Upper lobe of right lung (tissue), 1 donor: ENCODE data around the gene SIRPB2. TPM values are rescaled to one million over a fixed set of nuclear protein-coding genes. Genes with fewer than 3 reads are reported as not detected.

Experiments used
- ATAC-seq: fragments of 200-7000 bp; cut with Tn5 transposase; one replicate; pipeline ENCODE4 v1.9.1; 2020; ENCODE audit warnings: mild to moderate bottlenecking, moderate library complexity
- DNase-seq: peaks from one replicate; pipeline ENCODE4 v3.0.0-alpha.2; 2020
- H3K27ac ChIP-seq: fragments of 200-600 bp; one replicate; pipeline ENCODE4 v1.8.0; 2022
- H3K27me3 ChIP-seq: fragments of 200-600 bp; one replicate; pipeline ENCODE4 v1.8.0; 2022; ENCODE audit warnings: mild to moderate bottlenecking
- H3K36me3 ChIP-seq: fragments of 200-600 bp; one replicate; pipeline ENCODE4 v1.8.0; 2022
- H3K4me1 ChIP-seq: fragments of 200-600 bp; one replicate; pipeline ENCODE4 v1.8.0; 2022
- H3K4me3 ChIP-seq: fragments of 200-600 bp; one replicate; pipeline ENCODE4 v1.8.0; 2022; ENCODE audit warnings: mild to moderate bottlenecking
- H3K9me3 ChIP-seq: fragments of 200-600 bp; one replicate; pipeline ENCODE4 v1.8.0; 2022
- intact Hi-C: fragments of 100-400 bp; cut with DNase I; formaldehyde crosslinking; loops from one replicate; pipeline ENCODE4 v1.11.0; 2022
- total RNA-seq: library from RNA; stranded (reverse); fragmentation: NEBNext Ultra II Directional; extraction: Animal tissue kit (Norgen Biotek cat#: 25700); gene quantifications from one replicate; pipeline ENCODE4 v1.2.1, GENCODE V29; 2021
- TF ChIP-seq, protein P1 (sequence below): fragments of 200-600 bp; IDR thresholded peaks from one replicate; pipeline ENCODE4 v1.8.0; 2022; ENCODE audit warnings: antibody characterized with exemption
- donor health status: DM: no; HTN: yes; CAD: no; lungs with severe emphysema.

SIRPB2 gene
- total RNA-seq, 1 donor from 2014 or later: 14.3 TPM

DNA sequence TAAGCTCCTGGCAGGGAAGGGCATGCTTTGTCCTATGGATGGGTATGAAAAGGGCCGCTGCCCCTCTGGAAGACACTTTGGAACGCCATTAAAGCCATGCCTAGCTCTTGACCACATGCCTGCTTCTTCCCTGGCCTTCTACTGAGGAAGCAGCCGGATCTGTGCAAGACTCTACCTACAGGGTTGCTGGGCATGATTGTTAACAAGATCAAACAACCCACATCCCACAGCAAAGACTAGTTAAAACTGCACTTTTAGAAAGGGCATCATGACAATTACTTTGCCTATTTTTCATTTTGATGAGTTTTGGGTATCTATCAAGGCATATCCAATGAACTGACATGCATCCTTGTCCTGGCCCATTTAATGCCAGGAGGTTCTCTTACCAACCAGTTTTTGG, 50.1 kb downstream of the SIRPB2 start:
- Histone ChIP-seq H3K4me3 (no peak overlapping the region), H3K36me3 (peaks cover 53% of the 10 kb centered on the region)
- ATAC-seq: no peak

DNA sequence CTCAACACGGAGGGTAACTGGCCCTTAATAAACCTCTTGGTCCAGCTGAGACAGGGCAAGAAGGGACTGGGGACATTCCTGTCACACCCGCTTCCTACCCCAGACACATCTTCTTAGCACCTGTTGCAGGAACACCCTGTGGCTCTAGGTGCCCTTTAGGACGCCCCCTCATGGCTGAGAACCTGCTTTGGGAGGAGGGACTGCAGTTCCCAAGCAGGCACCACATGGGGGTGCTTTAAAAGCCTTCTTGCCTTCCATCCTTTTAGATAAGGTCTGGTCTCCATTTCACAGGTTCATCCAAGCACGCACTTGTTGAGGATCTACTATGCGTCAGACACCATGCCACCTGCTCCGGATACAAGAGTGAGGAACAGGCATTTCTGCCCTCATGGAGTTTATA, 51.2 kb downstream of the SIRPB2 start:
- H3K27ac ChIP-seq: no peak overlapping the region
- DNase-seq (no peak), ATAC-seq (no peak)
- H3K27me3 ChIP-seq: no peaks in the 10 kb centered on the region
- peaks cover 4% of the 10 kb centered on the region for H3K4me1 ChIP-seq
- H3K36me3 ChIP-seq: peaks cover 42% of the 10 kb centered on the region
- no peaks in the 10 kb centered on the region for H3K9me3 ChIP-seq
- intact Hi-C loops: no loop called here
- H3K4me3 ChIP-seq: no peak overlapping the region
- TF ChIP-seq, protein P1, sequence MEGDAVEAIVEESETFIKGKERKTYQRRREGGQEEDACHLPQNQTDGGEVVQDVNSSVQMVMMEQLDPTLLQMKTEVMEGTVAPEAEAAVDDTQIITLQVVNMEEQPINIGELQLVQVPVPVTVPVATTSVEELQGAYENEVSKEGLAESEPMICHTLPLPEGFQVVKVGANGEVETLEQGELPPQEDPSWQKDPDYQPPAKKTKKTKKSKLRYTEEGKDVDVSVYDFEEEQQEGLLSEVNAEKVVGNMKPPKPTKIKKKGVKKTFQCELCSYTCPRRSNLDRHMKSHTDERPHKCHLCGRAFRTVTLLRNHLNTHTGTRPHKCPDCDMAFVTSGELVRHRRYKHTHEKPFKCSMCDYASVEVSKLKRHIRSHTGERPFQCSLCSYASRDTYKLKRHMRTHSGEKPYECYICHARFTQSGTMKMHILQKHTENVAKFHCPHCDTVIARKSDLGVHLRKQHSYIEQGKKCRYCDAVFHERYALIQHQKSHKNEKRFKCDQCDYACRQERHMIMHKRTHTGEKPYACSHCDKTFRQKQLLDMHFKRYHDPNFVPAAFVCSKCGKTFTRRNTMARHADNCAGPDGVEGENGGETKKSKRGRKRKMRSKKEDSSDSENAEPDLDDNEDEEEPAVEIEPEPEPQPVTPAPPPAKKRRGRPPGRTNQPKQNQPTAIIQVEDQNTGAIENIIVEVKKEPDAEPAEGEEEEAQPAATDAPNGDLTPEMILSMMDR: no peak

More for the DNA sequence above, 50.1 kb downstream of the SIRPB2 start:
- Histone ChIP-seq H3K4me1 (no peaks in the 10 kb centered on the region), H3K27me3 (no peaks in the 10 kb centered on the region), H3K27ac (no peak overlapping the region), H3K9me3 (no peaks in the 10 kb centered on the region)
- DNase-seq: no peak
- intact Hi-C loops: no loop called here
- TF ChIP-seq, protein P1: no peak

DNA sequence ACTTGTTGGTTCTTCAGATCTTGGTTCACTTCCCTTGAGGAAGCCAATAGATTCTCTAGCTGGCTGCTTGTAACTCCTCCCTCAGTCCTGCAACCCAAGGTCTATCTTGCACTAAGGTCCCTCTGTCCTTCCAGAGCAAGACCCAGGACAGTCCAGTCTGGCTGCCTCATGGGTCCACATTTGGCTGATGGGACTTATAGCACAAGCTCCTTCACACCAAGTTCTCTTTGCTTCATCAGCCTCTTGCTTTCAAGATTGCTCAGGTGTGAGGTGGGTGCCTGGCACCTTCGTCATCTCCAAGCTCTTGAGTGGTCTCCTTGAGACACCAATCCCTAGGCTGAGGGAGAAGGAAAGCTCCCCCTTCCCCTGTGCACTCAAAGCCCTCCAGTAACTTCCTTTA, 52.9 kb downstream of the SIRPB2 start:
- H3K9me3 ChIP-seq: no peaks in the 10 kb centered on the region
- H3K27ac ChIP-seq: no peak overlapping the region
- no peak overlapping the region for H3K4me3 ChIP-seq
- intact Hi-C loops: loop anchor here (5.0 kb wide), 1 partner anchor 126 kb away; no protein-coding TSS in a partner anchor
- peaks cover 10% of the 10 kb centered on the region for H3K4me1 ChIP-seq
- H3K36me3 ChIP-seq: peaks cover 25% of the 10 kb centered on the region
- TF ChIP-seq, protein P1: no peak
- ATAC-seq: no peak
- no peaks in the 10 kb centered on the region for H3K27me3 ChIP-seq
- DNase-seq: no peak

DNA sequence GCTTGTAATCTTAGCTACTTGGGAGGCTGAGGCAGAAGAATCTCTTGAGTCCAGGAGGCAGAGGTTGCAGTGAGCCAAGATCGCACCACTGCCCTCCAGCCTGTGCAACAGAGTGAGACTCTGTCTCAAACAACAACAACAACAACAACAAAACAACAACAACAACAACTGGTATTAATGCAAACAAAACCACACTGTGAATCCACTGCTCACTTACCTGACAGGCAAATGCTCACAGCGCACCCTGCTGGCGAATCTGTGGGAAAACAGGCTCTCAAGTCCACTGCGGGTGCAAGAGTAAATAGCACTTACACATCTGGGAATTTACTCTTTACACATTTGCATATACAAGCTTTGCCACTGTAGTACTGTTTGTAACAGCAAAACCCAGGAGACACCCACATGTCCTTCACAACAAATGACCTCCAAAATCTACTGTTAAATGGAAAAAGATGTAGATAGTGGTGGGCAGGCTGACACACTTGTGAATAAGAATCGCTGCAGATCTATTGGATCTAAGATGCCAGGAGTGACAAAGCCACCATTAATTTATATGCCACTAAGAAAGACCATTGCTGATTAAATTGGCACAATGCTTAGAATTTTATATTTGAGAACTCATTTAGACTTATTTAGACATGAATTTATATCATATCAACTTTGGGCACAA, 53.9 kb downstream of the SIRPB2 start:
- H3K9me3 ChIP-seq: no peaks in the 10 kb centered on the region
- DNase-seq: peak; percentile 87
- peak; percentile 84 for ATAC-seq
- peaks cover 10% of the 10 kb centered on the region for H3K4me1 ChIP-seq
- TF ChIP-seq, protein P1: peak; percentile 86
- H3K36me3 ChIP-seq: peaks cover 15% of the 10 kb centered on the region
- H3K27ac ChIP-seq: no peak overlapping the region
- no peak overlapping the region for H3K4me3 ChIP-seq
- no peaks in the 10 kb centered on the region for H3K27me3 ChIP-seq
- intact Hi-C loops: loop anchor here (5.0 kb wide), 1 partner anchor 125 kb away; no protein-coding TSS in a partner anchor

DNA sequence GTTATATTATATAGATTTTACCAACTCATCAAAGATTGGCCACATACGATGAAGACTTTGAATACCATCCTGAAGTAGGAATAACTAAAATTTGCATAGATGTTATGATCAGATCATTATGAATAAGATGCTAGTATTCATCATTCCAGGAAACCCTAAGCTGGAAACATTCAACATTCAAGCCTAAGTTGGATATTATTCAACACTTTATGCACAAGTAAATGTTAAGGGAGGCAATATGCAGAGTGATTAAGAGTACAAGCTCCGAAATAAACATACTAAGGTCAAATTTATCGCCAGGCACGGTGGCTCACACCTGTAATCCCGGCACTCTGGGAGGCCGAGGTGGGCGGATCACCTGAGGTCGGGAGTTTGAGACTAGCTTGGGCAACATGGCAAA, 55.0 kb downstream of the SIRPB2 start:
- ATAC-seq (no peak), DNase-seq (no peak)
- intact Hi-C loops: loop anchor here (5.0 kb wide), 1 partner anchor 124 kb away; no protein-coding TSS in a partner anchor
- Histone ChIP-seq H3K27ac (no peak overlapping the region), H3K4me1 (peaks cover 10% of the 10 kb centered on the region), H3K9me3 (no peaks in the 10 kb centered on the region), H3K36me3 (peaks cover 4% of the 10 kb centered on the region), H3K4me3 (no peak overlapping the region), H3K27me3 (no peaks in the 10 kb centered on the region)
- TF ChIP-seq, protein P1: no peak
